Naive B cell (primary cell): ENCODE data around the gene HLCS. TPM values are rescaled to one million over a fixed set of nuclear protein-coding genes. Genes with fewer than 3 reads are reported as not detected.

Experiments used
- ATAC-seq, 2 donors: fragments of 150-1000 bp; cut with Tn5 transposase; 2 replicates each; pipeline ENCODE4 v1.10.0; 2021; ENCODE audit warnings: low read depth in 2 of 2, mild to moderate bottlenecking in 2 of 2, moderate library complexity in 2 of 2
- DNase-seq: peaks from one replicate; pipeline ENCODE4 v3.0.0; 2022
- H3K27ac Mint-ChIP-seq, 6 donors: one replicate each; pipeline ENCODE4 v1.8.0; 2020 to 2022; ENCODE audit warnings: mild to moderate bottlenecking in 6 of 6, mixed read lengths in 6 of 6, moderate library complexity in 5 of 6, inconsistent platforms in 2 of 6
- H3K27me3 Mint-ChIP-seq, 3 donors: one replicate each; pipeline ENCODE4 v1.8.0; 2021 to 2022; ENCODE audit warnings: mixed read lengths in 3 of 3, mild to moderate bottlenecking in 1 of 3
- H3K36me3 Mint-ChIP-seq, 2 donors: one replicate each; pipeline ENCODE4 v1.8.0; 2020 to 2022; ENCODE audit warnings: mixed read lengths in 2 of 2, inconsistent platforms in 1 of 2, mild to moderate bottlenecking in 1 of 2
- H3K4me1 Mint-ChIP-seq, 3 donors: one replicate each; pipeline ENCODE4 v1.8.0; 2020 to 2022; ENCODE audit warnings: mixed read lengths in 3 of 3, inconsistent platforms in 1 of 3, mild to moderate bottlenecking in 1 of 3, moderate library complexity in 1 of 3
- H3K4me3 Mint-ChIP-seq, 8 donors: one replicate each; pipeline ENCODE4 v1.8.0; 2020 to 2022; ENCODE audit warnings: mild to moderate bottlenecking in 8 of 8, mixed read lengths in 8 of 8, moderate library complexity in 8 of 8, inconsistent platforms in 2 of 8
- H3K9me3 Mint-ChIP-seq, 7 donors: one replicate each; pipeline ENCODE4 v1.8.0; 2020 to 2022; ENCODE audit warnings: mixed read lengths in 7 of 7, mild to moderate bottlenecking in 5 of 7, inconsistent platforms in 2 of 7, moderate library complexity in 1 of 7
- polyA plus RNA-seq, 6 donors: library from polyadenylated mRNA; unstranded; fragments of 300-500 nt; fragmentation: Illumina TruSeq; gene quantifications; one replicate each; pipeline ENCODE4 v1.2.3, GENCODE V29; 2021; ENCODE audit warnings: low read depth in 6 of 6

Gene HLCS
- polyA plus RNA-seq, 6 donors from 2014 or later: 5.5 to 8.4 (median 7.3) TPM

- H3K4me3 Mint-ChIP-seq: no peak overlapping the region
- H3K4me1 Mint-ChIP-seq: no peaks in the 10 kb centered on the region
- H3K9me3 Mint-ChIP-seq: no peaks in the 10 kb centered on the region
- no peak overlapping the region for H3K27ac Mint-ChIP-seq
- ATAC-seq (no peak), DNase-seq (no peak)
- no peaks in the 10 kb centered on the region for H3K27me3 Mint-ChIP-seq
- peaks cover 8 to 36% of the 10 kb centered on the region in 2 donors for H3K36me3 Mint-ChIP-seq
Observed at GRCh38 chr21:36759348-36760083, 207.0 kb downstream of the HLCS start.

GRCh38 chr21:36757196-36757595, 209.3 kb downstream of the HLCS start:
- Mint-ChIP-seq H3K36me3 (peaks cover 17 to 45% of the 10 kb centered on the region in 2 donors), H3K9me3 (no peaks in the 10 kb centered on the region), H3K27me3 (no peaks in the 10 kb centered on the region), H3K27ac (no peak overlapping the region), H3K4me3 (no peak overlapping the region), H3K4me1 (no peaks in the 10 kb centered on the region)
- no peak for DNase-seq
- ATAC-seq: no peak

DNA sequence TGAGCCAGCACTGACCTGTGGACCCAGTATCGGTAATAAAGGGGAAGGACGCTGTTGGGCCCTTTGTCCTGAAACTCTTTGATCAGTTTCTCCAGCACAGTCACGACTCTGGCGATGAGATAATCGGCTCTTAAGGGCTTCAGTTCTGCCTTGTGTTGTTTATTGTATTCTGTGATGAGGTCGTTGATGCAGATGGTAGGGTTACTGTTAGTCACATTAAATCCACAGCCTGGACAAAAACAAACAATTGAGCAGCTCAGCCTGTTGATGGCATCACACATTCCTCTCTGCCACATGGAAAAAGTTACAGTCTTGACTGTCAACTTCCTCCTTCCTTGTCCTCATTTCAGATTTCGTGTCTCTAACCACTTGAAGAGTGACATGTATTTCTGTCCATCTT, 209.9 kb downstream of the HLCS start:
- DNase-seq (no peak), ATAC-seq (no peak)
- Mint-ChIP-seq H3K36me3 (peaks cover 11 to 45% of the 10 kb centered on the region in 2 donors), H3K4me3 (no peak overlapping the region), H3K27ac (no peak overlapping the region), H3K27me3 (no peaks in the 10 kb centered on the region), H3K4me1 (no peaks in the 10 kb centered on the region), H3K9me3 (no peaks in the 10 kb centered on the region)

GRCh38 chr21:36754241-36754898, 212.1 kb downstream of the HLCS start:
- Mint-ChIP-seq H3K9me3 (no peaks in the 10 kb centered on the region), H3K27ac (no peak overlapping the region), H3K4me1 (no peaks in the 10 kb centered on the region), H3K36me3 (peaks cover 11 to 45% of the 10 kb centered on the region in 2 donors), H3K4me3 (no peak overlapping the region), H3K27me3 (peaks cover 0 to 10% (median under 1%) of the 10 kb centered on the region in 3 donors)
- DNase-seq (no peak), ATAC-seq (no peak)

GRCh38 chr21:36753556-36753955, 212.9 kb downstream of the HLCS start:
- Mint-ChIP-seq H3K4me1 (peaks cover 0 to under 1% (median 0%) of the 10 kb centered on the region in 3 donors), H3K27me3 (peaks cover 4 to 18% (median 9%) of the 10 kb centered on the region in 3 donors), H3K27ac (no peak overlapping the region), H3K36me3 (peaks cover 11 to 40% of the 10 kb centered on the region in 2 donors), H3K4me3 (no peak overlapping the region), H3K9me3 (peaks cover 0 to 2% (median 0%) of the 10 kb centered on the region in 7 donors)
- DNase-seq: no peak
- ATAC-seq: no peak

DNA sequence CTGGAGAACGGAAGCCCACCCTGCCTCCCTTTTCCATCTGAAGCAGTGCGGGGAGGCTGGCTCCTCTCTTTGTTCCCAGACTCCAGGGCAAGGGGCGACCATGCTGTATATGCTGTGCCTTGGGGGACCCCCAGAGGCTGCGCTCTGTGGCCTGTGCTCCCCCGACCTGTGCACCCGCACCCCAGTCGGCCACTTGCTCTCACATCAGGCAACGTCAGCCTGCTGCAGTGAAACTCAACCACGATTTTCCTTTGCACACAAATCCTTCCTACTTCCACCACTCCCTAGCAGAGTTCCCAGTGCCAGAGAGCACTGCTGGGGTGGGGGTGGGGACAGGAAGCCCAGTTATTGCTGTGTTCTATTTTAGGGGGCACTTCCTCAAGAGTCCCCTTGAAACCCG, 215.1 kb downstream of the HLCS start:
- no peak for ATAC-seq
- peaks cover 16 to 32% (median 23%) of the 10 kb centered on the region in 3 donors for H3K27me3 Mint-ChIP-seq
- peaks cover 18 to 40% of the 10 kb centered on the region in 2 donors for H3K36me3 Mint-ChIP-seq
- no peak overlapping the region for H3K4me3 Mint-ChIP-seq
- DNase-seq: no peak
- no peak overlapping the region for H3K27ac Mint-ChIP-seq
- H3K4me1 Mint-ChIP-seq: peaks cover 0 to 12% (median 5%) of the 10 kb centered on the region in 3 donors
- H3K9me3 Mint-ChIP-seq: peaks cover 0 to 2% (median 0%) of the 10 kb centered on the region in 7 donors

- Mint-ChIP-seq H3K9me3 (peaks cover 0 to 2% (median 0%) of the 10 kb centered on the region in 7 donors), H3K27me3 (peaks cover 17 to 40% (median 31%) of the 10 kb centered on the region in 3 donors), H3K36me3 (peaks cover 18 to 39% of the 10 kb centered on the region in 2 donors), H3K27ac (no peak overlapping the region), H3K4me3 (no peak overlapping the region), H3K4me1 (peaks cover 0 to 12% (median 5%) of the 10 kb centered on the region in 3 donors)
- no peak for DNase-seq
- no peak for ATAC-seq
Observed at GRCh38 chr21:36750576-36750959, 215.9 kb downstream of the HLCS start.

- Mint-ChIP-seq H3K36me3 (peaks cover 18 to 34% of the 10 kb centered on the region in 2 donors), H3K4me1 (peaks cover 0 to 12% (median 5%) of the 10 kb centered on the region in 3 donors), H3K27me3 (peaks cover 20 to 45% (median 36%) of the 10 kb centered on the region in 3 donors), H3K4me3 (no peak overlapping the region), H3K9me3 (peaks cover 0 to 2% (median 0%) of the 10 kb centered on the region in 7 donors), H3K27ac (no peak overlapping the region)
- ATAC-seq (no peak), DNase-seq (no peak)
Observed at GRCh38 chr21:36749935-36750575, 216.4 kb downstream of the HLCS start.

DNA sequence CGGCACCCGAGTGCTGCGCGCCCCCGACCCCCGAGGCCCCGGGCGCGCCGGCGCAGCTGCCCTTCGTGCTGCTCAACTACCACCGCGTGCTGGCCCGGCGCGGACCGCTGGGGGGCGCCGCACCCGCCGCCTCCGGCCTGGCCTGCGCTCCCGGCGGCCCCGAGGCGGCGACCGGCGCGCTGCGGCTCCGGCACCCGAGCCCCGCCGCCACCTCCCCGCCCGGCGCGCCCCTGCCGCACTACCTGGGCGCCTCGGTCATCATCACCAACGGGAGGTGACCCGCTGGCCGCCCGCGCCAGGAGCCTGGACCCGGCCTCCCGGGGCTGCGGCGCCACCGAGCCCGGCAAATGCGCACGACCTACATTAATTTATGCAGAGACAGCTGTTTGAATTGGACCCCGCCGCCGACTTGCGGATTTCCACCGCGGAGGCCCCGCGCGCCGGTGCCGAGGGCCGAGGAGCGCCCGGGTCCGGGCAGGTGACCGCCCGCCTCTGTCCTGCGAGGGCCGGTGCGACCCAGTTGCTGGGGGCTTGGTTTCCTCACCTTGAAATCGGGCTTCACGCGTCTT, 218.6 kb downstream of the HLCS start:
- H3K4me3 Mint-ChIP-seq: peak overlapping the region in 4 of 8 donors; percentile 47 to 74 (median 68)
- no peak for ATAC-seq
- peaks cover 0 to 12% (median 5%) of the 10 kb centered on the region in 3 donors for H3K4me1 Mint-ChIP-seq
- H3K27me3 Mint-ChIP-seq: peaks cover 35 to 67% (median 58%) of the 10 kb centered on the region in 3 donors
- H3K9me3 Mint-ChIP-seq: peaks cover 0 to 2% (median 0%) of the 10 kb centered on the region in 7 donors
- H3K27ac Mint-ChIP-seq: no peak overlapping the region
- DNase-seq: no peak
- H3K36me3 Mint-ChIP-seq: peaks cover 7 to 18% of the 10 kb centered on the region in 2 donors

DNA sequence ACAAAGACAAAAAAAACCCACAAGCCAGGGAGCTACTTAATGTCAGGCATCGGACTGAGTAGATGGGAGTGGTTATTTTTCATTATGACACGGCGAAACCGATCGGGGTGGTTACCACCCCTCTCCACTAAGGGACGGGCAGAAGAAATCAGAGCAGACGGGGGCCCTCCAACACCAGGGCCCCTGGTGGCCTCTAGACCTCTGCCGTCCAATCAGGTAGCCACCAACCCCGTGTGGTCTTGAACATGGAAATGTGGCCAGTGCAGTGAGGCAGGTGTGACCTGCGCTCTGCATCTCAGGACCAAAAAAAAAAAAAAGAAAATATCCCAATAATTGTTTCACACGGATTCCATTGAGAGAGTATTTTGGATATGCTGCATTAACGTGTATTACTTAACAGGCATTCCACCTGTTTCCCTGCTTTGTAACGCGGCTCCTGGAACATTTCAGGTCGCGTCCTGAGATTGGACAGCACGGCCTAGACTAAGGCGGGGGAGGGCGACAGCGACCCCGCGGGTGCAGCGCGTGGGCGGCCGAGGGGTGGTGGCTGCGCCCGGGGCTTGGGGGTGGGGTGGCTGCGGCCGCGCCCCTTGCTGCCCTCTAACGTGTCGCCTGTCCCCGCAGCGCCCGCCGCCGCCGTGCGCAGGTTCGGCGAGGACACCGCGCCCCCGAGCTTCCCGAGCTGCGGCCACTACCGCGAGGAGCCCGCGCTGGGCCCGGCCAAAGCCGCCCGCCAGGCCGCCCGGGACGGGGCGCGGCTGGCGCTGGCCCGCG, 219.2 kb downstream of the HLCS start:
- peaks cover 0 to 12% (median 5%) of the 10 kb centered on the region in 3 donors for H3K4me1 Mint-ChIP-seq
- no peak for ATAC-seq
- H3K27ac Mint-ChIP-seq: peak overlapping the region in 1 of 6 donors; percentile 8
- H3K27me3 Mint-ChIP-seq: peaks cover 39 to 70% (median 64%) of the 10 kb centered on the region in 3 donors
- H3K9me3 Mint-ChIP-seq: peaks cover 0 to 2% (median 0%) of the 10 kb centered on the region in 7 donors
- H3K36me3 Mint-ChIP-seq: peaks cover 7 to 14% of the 10 kb centered on the region in 2 donors
- H3K4me3 Mint-ChIP-seq: peak overlapping the region in 6 of 8 donors; percentile 15 to 64 (median 60)
- no peak for DNase-seq

- H3K4me3 Mint-ChIP-seq: no peak overlapping the region
- peaks cover 39 to 77% (median 68%) of the 10 kb centered on the region in 3 donors for H3K27me3 Mint-ChIP-seq
- peaks cover 0 to 2% (median 0%) of the 10 kb centered on the region in 7 donors for H3K9me3 Mint-ChIP-seq
- no peak for ATAC-seq
- H3K4me1 Mint-ChIP-seq: peaks cover 0 to 12% (median 5%) of the 10 kb centered on the region in 3 donors
- H3K27ac Mint-ChIP-seq: no peak overlapping the region
- no peak for DNase-seq
- peaks cover 7 to 9% of the 10 kb centered on the region in 2 donors for H3K36me3 Mint-ChIP-seq
Observed at GRCh38 chr21:36745459-36745858, 221.0 kb downstream of the HLCS start.

DNA sequence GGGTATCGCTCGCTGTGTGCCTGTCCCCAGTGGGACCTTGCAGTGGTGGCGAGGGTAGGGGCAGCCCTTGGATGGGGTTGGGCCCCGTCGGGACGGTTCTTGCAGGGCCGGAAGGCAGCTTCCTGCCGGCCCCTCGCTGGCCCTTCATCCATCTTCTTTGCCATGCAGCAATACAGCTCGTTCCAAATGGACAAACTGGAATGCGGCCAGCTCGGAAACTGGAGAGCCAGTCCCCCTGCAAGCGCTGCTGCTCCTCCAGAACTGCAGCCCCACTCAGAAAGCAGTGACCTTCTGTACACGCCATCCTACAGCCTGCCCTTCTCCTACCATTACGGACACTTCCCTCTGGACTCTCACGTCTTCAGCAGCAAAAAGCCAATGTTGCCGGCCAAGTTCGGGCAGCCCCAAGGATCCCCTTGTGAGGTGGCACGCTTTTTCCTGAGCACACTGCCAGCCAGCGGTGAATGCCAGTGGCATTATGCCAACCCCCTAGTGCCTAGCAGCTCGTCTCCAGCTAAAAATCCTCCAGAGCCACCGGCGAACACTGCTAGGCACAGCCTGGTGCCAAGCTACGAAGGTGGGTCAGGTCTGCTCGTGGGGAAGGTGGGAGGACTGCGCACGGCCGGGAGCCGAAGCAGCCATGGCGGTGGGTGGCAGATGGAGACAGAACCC, 221.8 kb downstream of the HLCS start:
- Mint-ChIP-seq H3K27ac (no peak overlapping the region), H3K27me3 (peaks cover 39 to 77% (median 68%) of the 10 kb centered on the region in 3 donors), H3K4me3 (no peak overlapping the region), H3K36me3 (peaks cover 2 to 7% of the 10 kb centered on the region in 2 donors), H3K4me1 (peaks cover 0 to 12% (median 5%) of the 10 kb centered on the region in 3 donors), H3K9me3 (peaks cover 0 to 2% (median 0%) of the 10 kb centered on the region in 7 donors)
- ATAC-seq (no peak), DNase-seq (no peak)
